Hepatocyte (in vitro differentiated cells): ENCODE results near the gene SIRT2.

Experiments
- CTCF ChIP-seq: fragments of 200-600 bp; sonication (generic); IDR thresholded peaks from 2 replicates; pipeline ENCODE4 v1.5.1; 2016; ENCODE audit warnings: antibody characterized with exemption, mild to moderate bottlenecking; ENCODE audit not compliant: poor library complexity
- EZH2 ChIP-seq: fragments of 200-600 bp; sonication (generic); IDR thresholded peaks from 2 replicates; pipeline ENCODE4 v1.6.1; 2016; ENCODE audit warnings: antibody characterized with exemption, mild to moderate bottlenecking, borderline replicate concordance
- EZH2phosphoT487 ChIP-seq: fragments of 200-600 bp; sonication (generic); IDR thresholded peaks from one replicate; pipeline ENCODE4 v1.6.1; 2018; ENCODE audit warnings: antibody characterized with exemption, mild to moderate bottlenecking, low read depth, moderate library complexity; ENCODE audit not compliant: unreplicated experiment, severe bottlenecking

GRCh38 chr19:38841180-38841766 lies 58.1 kb downstream of the SIRT2 start:
- TF ChIP-seq CTCF (no peak), EZH2phosphoT487 (no peak), EZH2 (no peak)
